Measurements from ENCODE around the gene ERCC6L.

- TF ChIP-seq POLR2AphosphoS5 (IDR thresholded peaks at IDR 0.05) (no peak), CTCF (IDR thresholded peaks at IDR 0.05) (no peak)
Observed at GRCh38 chrX:72236841-72237240, 2.0 kb downstream of the ERCC6L start.
